ENCODE measurements around the gene HAVCR1.

The HAVCR1 gene

DNA sequence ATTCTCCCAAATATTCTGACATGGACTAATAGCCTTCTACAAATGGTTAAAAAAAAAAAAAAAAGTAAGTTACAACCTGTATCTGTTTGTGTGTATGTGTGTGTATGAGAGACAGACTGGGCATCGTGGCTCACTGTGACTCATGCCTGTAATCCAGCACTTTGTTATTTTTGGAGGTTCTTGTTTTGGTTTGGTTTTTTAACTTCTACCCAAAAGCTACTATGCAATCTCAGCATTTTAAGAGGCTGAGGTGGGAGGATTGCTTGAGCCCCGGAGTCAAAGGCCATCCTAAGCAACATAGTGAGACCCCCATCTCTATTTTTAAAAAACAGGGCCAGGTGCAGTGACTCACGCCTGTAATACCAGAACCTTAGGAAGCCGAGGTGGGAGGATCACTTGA lies 17.6 kb upstream of the HAVCR1 start:
- Histone ChIP-seq H3K27me3 (ENCODE audit: insufficient read depth, low read length) (no peaks in the 10 kb centered on the region), H2BK12ac (ENCODE audit: low read length) (no peak overlapping the region), H2BK120ac (ENCODE audit: insufficient read depth, low read length, poor library complexity) (no peak overlapping the region), H4K8ac (ENCODE audit: low read depth, low read length) (no peak overlapping the region), H3K4me3 (ENCODE audit: low read depth, low read length) (no peak overlapping the region), H3K4me1 (ENCODE audit: control insufficient read depth in 1 of 2, insufficient read depth in 2 of 2, low read length in 2 of 2) (no peaks in the 10 kb centered on the region), H3K18ac (ENCODE audit: low read length) (no peak overlapping the region), H3K4ac (ENCODE audit: low read depth, low read length) (no peak overlapping the region), H3K79me1 (ENCODE audit: low read length) (no peaks in the 10 kb centered on the region), H3K14ac (ENCODE audit: low read length) (no peak overlapping the region), H3K27ac (ENCODE audit: low read depth, low read length) (no peak overlapping the region), H4K12ac (ENCODE audit: low read depth, low read length) (no peak overlapping the region), H2AK5ac (ENCODE audit: low read length) (no peak overlapping the region), H3K9ac (ENCODE audit: low read length) (no peak overlapping the region), H3K79me2 (ENCODE audit: control insufficient read depth, insufficient read depth, low read length, poor library complexity) (no peaks in the 10 kb centered on the region), H3K4me2 (ENCODE audit: low read length) (no peak overlapping the region), H3K23ac (ENCODE audit: low read length) (no peak overlapping the region), H3K36me3 (ENCODE audit: control insufficient read depth in 1 of 2, insufficient read depth in 2 of 2, low read length in 2 of 2) (no peaks in the 10 kb centered on the region), H2AFZ (ENCODE audit: insufficient read depth, low read length, poor library complexity) (no peak overlapping the region), H4K91ac (ENCODE audit: low read depth, low read length) (no peak overlapping the region), H2BK5ac (ENCODE audit: low read depth, low read length, poor library complexity) (no peak overlapping the region), H3K9me3 (ENCODE audit: insufficient read depth, low read depth, low read length) (no peaks in the 10 kb centered on the region)
- no peak for DNase-seq
- WGBS (ENCODE audit: extremely low coverage, insufficient coverage, insufficient read length) = no CpG with 5 or more reads among the region's 4 CpGs

DNA sequence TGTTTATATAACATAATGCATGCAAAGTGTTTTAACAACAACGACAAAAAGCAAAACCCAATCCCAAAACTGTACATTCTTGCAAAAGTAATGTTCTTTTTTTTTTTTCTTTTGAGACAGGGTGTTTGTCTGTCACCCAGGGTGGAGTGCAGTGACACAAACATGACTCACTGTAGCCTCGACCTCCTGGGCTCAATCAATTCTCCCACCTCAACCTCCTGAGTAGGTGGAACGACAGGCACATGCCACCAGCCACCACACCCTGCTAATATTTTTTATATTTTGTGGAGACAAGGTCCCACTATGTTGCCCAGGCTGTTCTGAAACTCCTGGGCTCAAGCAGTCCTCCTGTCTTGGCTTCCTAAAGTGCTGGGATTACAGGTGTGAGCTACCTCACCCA lies 13.6 kb upstream of the HAVCR1 start:
- H3K18ac ChIP-seq (ENCODE audit: low read length) = no peak overlapping the region
- H3K4me3 ChIP-seq (ENCODE audit: low read depth, low read length) = no peak overlapping the region
- H3K36me3 ChIP-seq (ENCODE audit: control insufficient read depth in 1 of 2, insufficient read depth in 2 of 2, low read length in 2 of 2) = no peaks in the 10 kb centered on the region
- H3K9ac ChIP-seq (ENCODE audit: low read length) = no peak overlapping the region
- no peak overlapping the region for H4K8ac ChIP-seq (ENCODE audit: low read depth, low read length)
- no CpG with 5 or more reads among the region's 3 CpGs for WGBS (ENCODE audit: extremely low coverage, insufficient coverage, insufficient read length)
- H2BK120ac ChIP-seq (ENCODE audit: insufficient read depth, low read length, poor library complexity) = no peak overlapping the region
- no peaks in the 10 kb centered on the region for H3K27me3 ChIP-seq (ENCODE audit: insufficient read depth, low read length)
- H2AFZ ChIP-seq (ENCODE audit: insufficient read depth, low read length, poor library complexity) = no peak overlapping the region
- no peak overlapping the region for H3K14ac ChIP-seq (ENCODE audit: low read length)
- no peak overlapping the region for H3K4ac ChIP-seq (ENCODE audit: low read depth, low read length)
- no peaks in the 10 kb centered on the region for H3K79me2 ChIP-seq (ENCODE audit: control insufficient read depth, insufficient read depth, low read length, poor library complexity)
- H2BK12ac ChIP-seq (ENCODE audit: low read length) = no peak overlapping the region
- H4K12ac ChIP-seq (ENCODE audit: low read depth, low read length) = no peak overlapping the region
- no peak overlapping the region for H3K4me2 ChIP-seq (ENCODE audit: low read length)
- no peak overlapping the region for H4K91ac ChIP-seq (ENCODE audit: low read depth, low read length)
- H3K79me1 ChIP-seq (ENCODE audit: low read length) = no peaks in the 10 kb centered on the region
- DNase-seq = no peak
- H3K9me3 ChIP-seq (ENCODE audit: insufficient read depth, low read depth, low read length) = no peaks in the 10 kb centered on the region
- H2AK5ac ChIP-seq (ENCODE audit: low read length) = no peak overlapping the region
- no peak overlapping the region for H3K27ac ChIP-seq (ENCODE audit: low read depth, low read length)
- no peak overlapping the region for H2BK5ac ChIP-seq (ENCODE audit: low read depth, low read length, poor library complexity)
- H3K4me1 ChIP-seq (ENCODE audit: control insufficient read depth in 1 of 2, insufficient read depth in 2 of 2, low read length in 2 of 2) = no peaks in the 10 kb centered on the region
- H3K23ac ChIP-seq (ENCODE audit: low read length) = no peak overlapping the region

DNA sequence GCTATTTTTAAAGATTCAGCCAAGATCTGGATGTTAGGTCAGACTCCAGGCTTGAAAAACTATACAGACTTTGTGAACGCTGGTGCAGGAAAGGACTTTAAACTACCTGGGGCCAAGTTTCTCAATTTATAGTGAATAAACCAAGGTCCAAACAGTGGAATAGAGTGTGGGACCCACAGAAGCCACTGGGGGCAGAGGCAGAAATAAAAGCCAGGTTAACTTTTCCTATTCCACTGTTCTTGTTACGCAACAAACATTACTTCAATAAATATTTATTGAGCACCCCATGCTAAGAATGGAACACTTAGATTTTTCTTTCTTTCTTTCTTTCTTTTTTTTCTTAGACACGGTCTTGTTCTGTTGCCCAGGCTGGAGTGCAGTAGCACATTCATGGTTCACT lies 11.0 kb upstream of the HAVCR1 start:
- H4K91ac ChIP-seq (ENCODE audit: low read depth, low read length) = no peak overlapping the region
- no peak overlapping the region for H3K18ac ChIP-seq (ENCODE audit: low read length)
- no peaks in the 10 kb centered on the region for H3K36me3 ChIP-seq (ENCODE audit: control insufficient read depth in 1 of 2, insufficient read depth in 2 of 2, low read length in 2 of 2)
- H3K23ac ChIP-seq (ENCODE audit: low read length) = no peak overlapping the region
- H4K12ac ChIP-seq (ENCODE audit: low read depth, low read length) = no peak overlapping the region
- no peaks in the 10 kb centered on the region for H3K79me2 ChIP-seq (ENCODE audit: control insufficient read depth, insufficient read depth, low read length, poor library complexity)
- H3K4ac ChIP-seq (ENCODE audit: low read depth, low read length) = no peak overlapping the region
- H3K14ac ChIP-seq (ENCODE audit: low read length) = no peak overlapping the region
- H2BK12ac ChIP-seq (ENCODE audit: low read length) = no peak overlapping the region
- H3K4me1 ChIP-seq (ENCODE audit: control insufficient read depth in 1 of 2, insufficient read depth in 2 of 2, low read length in 2 of 2) = no peaks in the 10 kb centered on the region
- H3K27ac ChIP-seq (ENCODE audit: low read depth, low read length) = no peak overlapping the region
- no peak overlapping the region for H2AK5ac ChIP-seq (ENCODE audit: low read length)
- no peak overlapping the region for H2BK5ac ChIP-seq (ENCODE audit: low read depth, low read length, poor library complexity)
- no peak overlapping the region for H2AFZ ChIP-seq (ENCODE audit: insufficient read depth, low read length, poor library complexity)
- no peaks in the 10 kb centered on the region for H3K9me3 ChIP-seq (ENCODE audit: insufficient read depth, low read depth, low read length)
- H4K8ac ChIP-seq (ENCODE audit: low read depth, low read length) = no peak overlapping the region
- no CpG with 5 or more reads among the region's 3 CpGs for WGBS (ENCODE audit: extremely low coverage, insufficient coverage, insufficient read length)
- DNase-seq = no peak
- no peak overlapping the region for H3K4me3 ChIP-seq (ENCODE audit: low read depth, low read length)
- no peak overlapping the region for H3K9ac ChIP-seq (ENCODE audit: low read length)
- H3K27me3 ChIP-seq (ENCODE audit: insufficient read depth, low read length) = no peaks in the 10 kb centered on the region
- H2BK120ac ChIP-seq (ENCODE audit: insufficient read depth, low read length, poor library complexity) = no peak overlapping the region
- no peaks in the 10 kb centered on the region for H3K79me1 ChIP-seq (ENCODE audit: low read length)
- H3K4me2 ChIP-seq (ENCODE audit: low read length) = no peak overlapping the region

DNA sequence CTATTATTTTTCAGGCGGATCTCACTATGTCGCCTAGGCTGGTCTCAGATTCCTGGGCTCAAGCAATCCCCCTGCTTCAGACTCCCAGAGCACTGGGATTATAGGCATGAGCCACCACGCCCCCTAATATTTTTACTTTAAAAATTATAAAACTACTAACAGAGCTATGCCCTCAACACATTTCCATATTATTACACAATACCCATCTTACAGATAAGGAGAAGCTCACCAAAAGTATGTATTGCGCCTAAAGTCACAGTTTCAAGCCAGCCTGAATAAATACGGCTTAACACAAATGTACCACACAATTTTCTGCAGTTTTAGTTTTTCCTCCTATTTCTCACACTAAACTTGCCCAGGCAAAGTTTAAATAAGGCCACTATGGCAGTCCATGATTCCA lies 9.9 kb upstream of the HAVCR1 start:
- H3K18ac ChIP-seq (ENCODE audit: low read length) = no peak overlapping the region
- no peak overlapping the region for H3K4me2 ChIP-seq (ENCODE audit: low read length)
- peak in 1 of 2 donors; percentile 21 for DNase-seq
- no peak overlapping the region for H3K9ac ChIP-seq (ENCODE audit: low read length)
- no peak overlapping the region for H4K91ac ChIP-seq (ENCODE audit: low read depth, low read length)
- no peak overlapping the region for H4K12ac ChIP-seq (ENCODE audit: low read depth, low read length)
- H3K4me3 ChIP-seq (ENCODE audit: low read depth, low read length) = no peak overlapping the region
- WGBS (ENCODE audit: extremely low coverage, insufficient coverage, insufficient read length) = no CpG with 5 or more reads among the region's 5 CpGs
- H3K27ac ChIP-seq (ENCODE audit: low read depth, low read length) = no peak overlapping the region
- no peak overlapping the region for H2BK12ac ChIP-seq (ENCODE audit: low read length)
- H3K27me3 ChIP-seq (ENCODE audit: insufficient read depth, low read length) = no peaks in the 10 kb centered on the region
- no peak overlapping the region for H2BK120ac ChIP-seq (ENCODE audit: insufficient read depth, low read length, poor library complexity)
- no peak overlapping the region for H3K14ac ChIP-seq (ENCODE audit: low read length)
- no peak overlapping the region for H2AFZ ChIP-seq (ENCODE audit: insufficient read depth, low read length, poor library complexity)
- no peaks in the 10 kb centered on the region for H3K79me1 ChIP-seq (ENCODE audit: low read length)
- no peak overlapping the region for H2AK5ac ChIP-seq (ENCODE audit: low read length)
- H3K4ac ChIP-seq (ENCODE audit: low read depth, low read length) = no peak overlapping the region
- H3K79me2 ChIP-seq (ENCODE audit: control insufficient read depth, insufficient read depth, low read length, poor library complexity) = no peaks in the 10 kb centered on the region
- H2BK5ac ChIP-seq (ENCODE audit: low read depth, low read length, poor library complexity) = no peak overlapping the region
- no peaks in the 10 kb centered on the region for H3K4me1 ChIP-seq (ENCODE audit: control insufficient read depth in 1 of 2, insufficient read depth in 2 of 2, low read length in 2 of 2)
- H4K8ac ChIP-seq (ENCODE audit: low read depth, low read length) = no peak overlapping the region
- no peaks in the 10 kb centered on the region for H3K36me3 ChIP-seq (ENCODE audit: control insufficient read depth in 1 of 2, insufficient read depth in 2 of 2, low read length in 2 of 2)
- H3K9me3 ChIP-seq (ENCODE audit: insufficient read depth, low read depth, low read length) = no peaks in the 10 kb centered on the region
- no peak overlapping the region for H3K23ac ChIP-seq (ENCODE audit: low read length)
